Fibroblast of lung (primary cell): ENCODE measurements around the gene NAA35.

Experiments used
- CTCF ChIP-seq, 2 donors: IDR thresholded peaks in 1 of 2; conservative IDR thresholded peaks in 1 of 2; 1 replicate in 1 of 2; 2 replicates in 1 of 2; pipeline ENCODE4 v1.5.1; 2011 to 2012; ENCODE audit warnings: low read length in 2 of 2, control low read depth in 1 of 2, inconsistent platforms in 1 of 2, low read depth in 1 of 2, mild to moderate bottlenecking in 1 of 2
- EZH2 ChIP-seq: IDR thresholded peaks from 2 replicates; pipeline ENCODE4 v1.5.1; 2012; ENCODE audit warnings: low read length, control low read depth, mild to moderate bottlenecking; ENCODE audit errors: missing control alignments

GRCh38 chr9:85927076-85927475 lies 13.9 kb upstream of the NAA35 start:
- no peak for TF ChIP-seq CTCF (conservative IDR thresholded peaks at IDR 0.05 in 1 of 2, IDR thresholded peaks at IDR 0.05 in 1 of 2; ENCODE audit: low read depth in 1 of 2, low read length in 2 of 2)
- TF ChIP-seq EZH2, result no peak
